H1 (cell line): ENCODE results near the gene CUX1.

Source experiments
- ATF2 ChIP-seq: IDR thresholded peaks from 2 replicates; pipeline ENCODE4 v1.6.1; 2012; ENCODE audit warnings: low read length, inconsistent platforms
- BACH1 ChIP-seq: IDR thresholded peaks from 2 replicates; pipeline ENCODE4 v1.6.1; 2012; ENCODE audit warnings: low read length, improper control_type of control experiment
- CREB1 ChIP-seq: IDR thresholded peaks from 2 replicates; pipeline ENCODE4 v1.6.1; 2012; ENCODE audit warnings: inconsistent platforms
- CTCF ChIP-seq, 3 experiments: IDR thresholded peaks; 1 replicate in 2 of 3; 2 replicates in 1 of 3; pipeline versions ENCODE4 v1.5.1 to v1.6.1; 2011; ENCODE audit warnings: low read length in 3 of 3, mild to moderate bottlenecking in 3 of 3, inconsistent platforms in 2 of 3, low read depth in 1 of 3, moderate library complexity in 1 of 3; ENCODE audit not compliant: insufficient read depth in 1 of 3; ENCODE audit errors: control extremely low read depth in 1 of 3
- FOSL1 ChIP-seq: IDR thresholded peaks from 2 replicates; pipeline ENCODE4 v1.6.1; 2011; ENCODE audit warnings: mild to moderate bottlenecking, low read depth, low read length, moderate library complexity; ENCODE audit not compliant: insufficient read depth
- MAFK ChIP-seq: IDR thresholded peaks from 2 replicates; pipeline ENCODE4 v1.6.1; 2012; ENCODE audit warnings: low read depth, mild to moderate bottlenecking, improper control_type of control experiment, low read length
- PHF8 ChIP-seq: fragments of 200-600 bp; sonication (generic); conservative IDR thresholded peaks from 2 replicates; pipeline ENCODE4 v1.7.1; 2012; ENCODE audit warnings: low read depth, mild to moderate bottlenecking, inconsistent platforms, low read length, moderate library complexity
- POLR2A ChIP-seq, 2 experiments: IDR thresholded peaks; 1 replicate in 1 of 2; 2 replicates in 1 of 2; pipeline ENCODE4 v1.6.1; 2011; ENCODE audit warnings: low read depth in 2 of 2, low read length in 2 of 2, mild to moderate bottlenecking in 2 of 2; ENCODE audit errors: control extremely low read depth in 1 of 2
- SP1 ChIP-seq: IDR thresholded peaks from 2 replicates; pipeline ENCODE4 v1.6.1; 2011; ENCODE audit warnings: low read depth, low read length
- USF2 ChIP-seq: IDR thresholded peaks from 2 replicates; pipeline ENCODE4 v1.6.1; 2011; ENCODE audit warnings: low read length, improper control_type of control experiment

DNA sequence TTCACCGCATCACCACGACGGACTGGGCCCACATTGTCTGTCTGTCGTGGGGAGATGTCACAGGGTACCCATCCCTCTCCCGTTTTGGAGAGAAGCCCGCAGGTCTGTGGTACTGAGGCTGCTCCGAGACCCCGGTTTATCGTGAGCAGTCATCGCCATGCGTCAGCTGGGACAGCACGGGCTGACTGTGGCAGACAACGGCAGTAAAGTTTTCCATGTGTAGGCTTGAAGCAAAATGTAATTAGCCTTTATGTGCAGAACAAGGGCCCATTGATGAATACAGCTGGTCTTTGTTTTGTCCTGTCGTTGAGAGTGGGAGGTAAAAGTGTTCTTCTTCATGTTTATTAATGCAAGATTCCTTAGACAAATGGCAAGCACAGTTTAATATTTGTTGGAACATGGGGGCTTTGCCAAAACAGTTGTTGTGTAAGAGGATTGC lies 301.8 kb downstream of the CUX1 start:
- TF ChIP-seq CTCF (IDR thresholded peaks at IDR 0.05; ENCODE audit: control extremely low read depth in 1 of 3, insufficient read depth in 1 of 3, low read depth in 1 of 3, low read length in 3 of 3) (no peak), MAFK (no peak), ATF2 (no peak), POLR2A (IDR thresholded peaks at IDR 0.05; ENCODE audit: control extremely low read depth in 1 of 2, low read depth in 2 of 2, low read length in 2 of 2) (no peak), CREB1 (no peak), FOSL1 (no peak), SP1 (no peak), PHF8 (no peak), USF2 (no peak), BACH1 (no peak)
